Keratinocyte (primary cell): Measurements from ENCODE around the gene DAGLA. TPM values are rescaled to one million over a fixed set of nuclear protein-coding genes. Genes with fewer than 3 reads are reported as not detected.
A peak's percentile ranks its signal among the peaks of the same experiment; 100 is the strongest.

Source experiments
- DNase-seq: peaks from one replicate; pipeline ENCODE4 v3.0.0-alpha.2; 2011; ENCODE audit warnings: low read depth, missing footprints, low spot score
- FAIRE-seq: peaks from 2 replicates; lab custom pipeline; 2011; peaks lifted over from hg19 to GRCh38; lab: Jason Lieb, UNC
- H2AFZ ChIP-seq: 2 replicates; pipeline ENCODE4 v1.6.0; 2012; ENCODE audit warnings: low read length, control low read depth, inconsistent platforms; ENCODE audit not compliant: control insufficient read depth
- H3K27ac ChIP-seq: 2 replicates; pipeline ENCODE4 v1.5.1; 2011; ENCODE audit warnings: low read length; ENCODE audit not compliant: control insufficient read depth, insufficient read depth
- H3K27me3 ChIP-seq: 3 replicates; pipeline ENCODE4 v1.6.0; 2011; ENCODE audit warnings: low read length; ENCODE audit not compliant: control insufficient read depth, insufficient read depth; ENCODE audit errors: extremely low read depth
- H3K36me3 ChIP-seq, 2 experiments: 2 replicates in 1 of 2; 3 replicates in 1 of 2; pipeline ENCODE4 v1.5.1; 2011; ENCODE audit warnings: low read length in 2 of 2, mild to moderate bottlenecking in 1 of 2; ENCODE audit not compliant: control insufficient read depth in 2 of 2, insufficient read depth in 2 of 2; ENCODE audit errors: extremely low read depth in 1 of 2
- H3K4me1 ChIP-seq: 3 replicates; pipeline ENCODE4 v1.5.1; 2011; ENCODE audit warnings: low read length; ENCODE audit not compliant: control insufficient read depth, insufficient read depth; ENCODE audit errors: extremely low read depth
- H3K4me2 ChIP-seq: 3 replicates; pipeline ENCODE4 v1.6.0; 2011; ENCODE audit warnings: low read depth, low read length; ENCODE audit not compliant: control insufficient read depth, insufficient read depth; ENCODE audit errors: extremely low read depth
- H3K4me3 ChIP-seq, 3 experiments: fragments of 200-600 bp in 1 of 3; sonication (generic) in 1 of 3; 2 replicates in 2 of 3; 3 replicates in 1 of 3; pipeline ENCODE4 v1.5.1; 2011 to 2016; ENCODE audit warnings: low read length in 3 of 3, mild to moderate bottlenecking in 3 of 3, control low read depth in 2 of 3, inconsistent platforms in 1 of 3, low read depth in 1 of 3, mixed read lengths in 1 of 3, mixed run types in 1 of 3, moderate library complexity in 1 of 3; ENCODE audit not compliant: control insufficient read depth in 2 of 3, insufficient read depth in 2 of 3; ENCODE audit errors: extremely low read depth in 1 of 3
- H3K79me2 ChIP-seq: 2 replicates; pipeline ENCODE4 v1.6.0; 2012; ENCODE audit warnings: low read length; ENCODE audit not compliant: control insufficient read depth, insufficient read depth
- H3K9ac ChIP-seq: 3 replicates; pipeline ENCODE4 v1.6.0; 2011; ENCODE audit warnings: low read length; ENCODE audit not compliant: control insufficient read depth, insufficient read depth; ENCODE audit errors: extremely low read depth
- H3K9me1 ChIP-seq: 3 replicates; pipeline ENCODE4 v1.6.0; 2011; ENCODE audit warnings: low read length; ENCODE audit not compliant: control insufficient read depth, insufficient read depth; ENCODE audit errors: extremely low read depth
- H3K9me3 ChIP-seq: 2 replicates; pipeline ENCODE4 v1.5.1; 2012; ENCODE audit warnings: low read depth, low read length; ENCODE audit not compliant: control insufficient read depth
- H4K20me1 ChIP-seq: 3 replicates; pipeline ENCODE4 v1.6.0; 2011; ENCODE audit warnings: low read length; ENCODE audit not compliant: control insufficient read depth, insufficient read depth; ENCODE audit errors: extremely low read depth
- EZH2 ChIP-seq: IDR thresholded peaks from one replicate; pipeline ENCODE4 v1.6.1; 2012; ENCODE audit warnings: inconsistent platforms, mild to moderate bottlenecking, low read length, moderate library complexity
- dilution Hi-C: fragments of 300-500 bp; cut with MboI; formaldehyde crosslinking; loops from one replicate; pipeline ENCODE4 v1.7.0; 2020; ENCODE audit warnings: low sequenced_read_pairs; ENCODE audit not compliant: extremely low pct_ligation_motif_present
- polyA plus RNA-seq, 5 experiments: library from polyadenylated mRNA; depleted of rRNA in 3 of 5; stranded (reverse) in 3 of 5; stranded (forward) in 1 of 5; unstranded in 1 of 5; fragments of >200 nt; gene quantifications; 1 replicate in 1 of 5; 2 replicates in 3 of 5; 3 replicates in 1 of 5; pipeline versions ENCODE4 v1.2.1 to v1.2.3, GENCODE V29; 2011 to 2012; ENCODE audit warnings: missing spikeins in 2 of 5, low read depth in 1 of 5, low replicate concordance in 1 of 5
- TF ChIP-seq, protein P1 (sequence below), 3 experiments: IDR thresholded peaks in 1 of 3; conservative IDR thresholded peaks in 1 of 3; optimal IDR thresholded peaks in 1 of 3; 2 replicates in 2 of 3; 3 replicates in 1 of 3; pipeline versions ENCODE3 to v1.5.1; 2011; ENCODE audit warnings: low read length in 3 of 3, mild to moderate bottlenecking in 3 of 3, moderate library complexity in 2 of 3, control low read depth in 1 of 3, inconsistent platforms in 1 of 3; ENCODE audit not compliant: insufficient read depth in 2 of 3; ENCODE audit errors: extremely low read depth in 1 of 3

DAGLA gene
- polyA plus RNA-seq, 1 donor (not counting 4 experiments of a cell fraction or from before 2014, with no cell fraction given) = 0.03 TPM

DNA sequence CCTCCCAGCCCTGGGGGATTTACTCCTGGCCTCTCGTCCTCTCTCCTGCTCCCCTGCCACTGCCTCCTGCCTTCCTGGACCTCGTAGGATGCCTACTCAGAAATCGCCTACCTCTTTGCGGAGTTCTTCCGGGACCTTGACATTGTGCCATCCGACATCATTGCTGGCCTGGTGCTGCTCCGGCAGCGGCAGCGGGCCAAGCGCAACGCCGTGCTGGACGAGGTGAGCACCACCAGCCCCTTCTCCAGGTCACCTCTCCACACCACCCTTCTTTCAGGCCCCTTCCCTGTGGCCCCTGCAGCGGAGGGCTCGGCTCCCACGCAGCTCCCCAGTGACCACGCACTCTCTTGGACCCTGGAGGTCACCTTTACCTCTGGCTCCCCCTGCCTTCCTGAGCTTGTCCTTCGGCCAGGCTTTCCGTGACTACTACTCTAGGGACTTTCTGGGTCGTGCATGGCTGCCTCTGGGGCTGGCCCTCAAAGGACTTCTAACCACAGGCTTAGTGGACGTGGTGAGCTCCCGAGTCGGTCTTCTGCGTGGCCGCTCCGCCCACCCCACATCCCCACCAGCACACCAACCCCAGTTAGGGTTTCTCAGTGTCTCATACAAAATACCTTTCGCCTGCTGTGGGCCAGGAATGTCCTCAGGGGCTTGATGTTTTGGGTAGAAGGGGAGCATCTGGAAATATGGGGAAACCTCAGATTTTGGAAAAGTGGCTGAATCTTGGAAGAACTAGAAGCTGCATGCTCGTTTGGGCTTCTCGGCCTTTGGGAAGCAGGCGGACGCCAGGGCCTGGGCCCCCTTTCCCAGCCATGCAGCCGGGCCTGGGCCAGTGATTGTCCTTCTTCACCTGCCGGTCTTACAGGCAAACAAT lies 48.1 kb downstream of the DAGLA start:
- DNase-seq (no peak), FAIRE-seq (no peak)
- Histone ChIP-seq H3K27me3 (peaks cover 70% of the 10 kb centered on the region), H3K9me3 (no peaks in the 10 kb centered on the region), H3K4me2 (no peak overlapping the region), H3K9me1 (no peaks in the 10 kb centered on the region), H3K36me3 (no peaks in the 10 kb centered on the region), H3K27ac (no peak overlapping the region), H2AFZ (no peak overlapping the region), H3K4me3 (no peak overlapping the region), H3K9ac (no peak overlapping the region), H3K4me1 (peaks cover 18% of the 10 kb centered on the region), H4K20me1 (peaks cover 19% of the 10 kb centered on the region), H3K79me2 (no peaks in the 10 kb centered on the region)
- TF ChIP-seq, protein P1, sequence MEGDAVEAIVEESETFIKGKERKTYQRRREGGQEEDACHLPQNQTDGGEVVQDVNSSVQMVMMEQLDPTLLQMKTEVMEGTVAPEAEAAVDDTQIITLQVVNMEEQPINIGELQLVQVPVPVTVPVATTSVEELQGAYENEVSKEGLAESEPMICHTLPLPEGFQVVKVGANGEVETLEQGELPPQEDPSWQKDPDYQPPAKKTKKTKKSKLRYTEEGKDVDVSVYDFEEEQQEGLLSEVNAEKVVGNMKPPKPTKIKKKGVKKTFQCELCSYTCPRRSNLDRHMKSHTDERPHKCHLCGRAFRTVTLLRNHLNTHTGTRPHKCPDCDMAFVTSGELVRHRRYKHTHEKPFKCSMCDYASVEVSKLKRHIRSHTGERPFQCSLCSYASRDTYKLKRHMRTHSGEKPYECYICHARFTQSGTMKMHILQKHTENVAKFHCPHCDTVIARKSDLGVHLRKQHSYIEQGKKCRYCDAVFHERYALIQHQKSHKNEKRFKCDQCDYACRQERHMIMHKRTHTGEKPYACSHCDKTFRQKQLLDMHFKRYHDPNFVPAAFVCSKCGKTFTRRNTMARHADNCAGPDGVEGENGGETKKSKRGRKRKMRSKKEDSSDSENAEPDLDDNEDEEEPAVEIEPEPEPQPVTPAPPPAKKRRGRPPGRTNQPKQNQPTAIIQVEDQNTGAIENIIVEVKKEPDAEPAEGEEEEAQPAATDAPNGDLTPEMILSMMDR (optimal IDR thresholded peaks at IDR 0.05 in 1 of 3, IDR thresholded peaks at IDR 0.05 in 1 of 3, conservative IDR thresholded peaks at IDR 0.05 in 1 of 3; ENCODE audit: extremely low read depth in 1 of 3, insufficient read depth in 2 of 3, low read length in 3 of 3) = no peak
- no peak for TF ChIP-seq EZH2
- dilution Hi-C loops = no loop called here

GRCh38 chr11:61728940-61729219 lies 48.7 kb downstream of the DAGLA start:
- Histone ChIP-seq H3K9me3 (no peaks in the 10 kb centered on the region), H4K20me1 (peaks cover 19% of the 10 kb centered on the region), H2AFZ (no peak overlapping the region), H3K9me1 (no peaks in the 10 kb centered on the region), H3K36me3 (no peaks in the 10 kb centered on the region), H3K79me2 (no peaks in the 10 kb centered on the region), H3K4me3 (no peak overlapping the region), H3K27ac (no peak overlapping the region), H3K9ac (no peak overlapping the region), H3K4me1 (peaks cover 18% of the 10 kb centered on the region), H3K4me2 (no peak overlapping the region), H3K27me3 (peaks cover 70% of the 10 kb centered on the region)
- dilution Hi-C loops = no loop called here
- FAIRE-seq (no peak), DNase-seq (peak; percentile 44)
- no peak for TF ChIP-seq EZH2
- TF ChIP-seq, protein P1 (optimal IDR thresholded peaks at IDR 0.05 in 1 of 3, IDR thresholded peaks at IDR 0.05 in 1 of 3, conservative IDR thresholded peaks at IDR 0.05 in 1 of 3; ENCODE audit: extremely low read depth in 1 of 3, insufficient read depth in 2 of 3, low read length in 3 of 3) = no peak
